B cell (primary cell): ENCODE measurements around the gene VPS8. TPM values are rescaled to one million over a fixed set of nuclear protein-coding genes. Genes with fewer than 3 reads are reported as not detected.

Source experiments
- ATAC-seq: fragments of 200-7000 bp; cut with Tn5 transposase; one replicate; pipeline ENCODE4 v1.10.0; 2021; ENCODE audit warnings: low read depth, mild to moderate bottlenecking, moderate number of reproducible peaks, moderate library complexity
- CTCF ChIA-PET: fragments of 350-600 bp; sonication (Branson Sonifier 250); formaldehyde crosslinking; loops from one replicate; lab custom pipeline; 2021; ENCODE audit warnings: antibody characterized with exemption, inconsistent platforms; lab: Charles Lee
- POLR2A ChIA-PET: fragments of 350-600 bp; sonication (Branson Sonifier 250); formaldehyde crosslinking; loops from one replicate; lab custom pipeline; 2021; ENCODE audit warnings: antibody characterized with exemption; lab: Charles Lee
- DNase-seq: peaks from one replicate; pipeline ENCODE4 v3.0.0; 2013
- H2AFZ ChIP-seq: 2 replicates; pipeline ENCODE4 v1.6.1; 2012; ENCODE audit warnings: mild to moderate bottlenecking, low read depth, low read length; ENCODE audit not compliant: insufficient read depth, poor library complexity, severe bottlenecking
- H3K27ac ChIP-seq, 2 donors: 1 replicate in 1 of 2; 2 replicates in 1 of 2; pipeline ENCODE4 v1.5.1; 2012 to 2013; ENCODE audit warnings: low read length in 2 of 2, mild to moderate bottlenecking in 2 of 2, moderate library complexity in 1 of 2
- H3K27me3 ChIP-seq, 4 experiments: fragments of 200-600 bp in 1 of 4; sonication (generic) in 1 of 4; replicated peaks in 1 of 4; 1 replicate in 2 of 4; 2 replicates in 2 of 4; pipeline versions ENCODE4 v1.6.1 to v1.7.0; 2013 to 2016; ENCODE audit warnings: low read length in 3 of 4, mild to moderate bottlenecking in 2 of 4, mixed read lengths in 1 of 4, moderate library complexity in 1 of 4; ENCODE audit not compliant: insufficient read depth in 4 of 4, control insufficient read depth in 3 of 4; ENCODE audit errors: control extremely low read depth in 1 of 4
- H3K36me3 ChIP-seq, 2 experiments: replicated peaks in 1 of 2; 1 replicate in 1 of 2; 2 replicates in 1 of 2; pipeline versions ENCODE4 v1.6.1 to v1.7.1; 2013; ENCODE audit warnings: low read length in 1 of 2; ENCODE audit not compliant: insufficient read depth in 2 of 2, control insufficient read depth in 1 of 2; ENCODE audit errors: control extremely low read depth in 1 of 2, extremely low read depth in 1 of 2
- H3K4me1 ChIP-seq, 2 donors: fragments of 200-600 bp in 1 of 2; sonication (generic) in 1 of 2; 1 replicate in 1 of 2; 2 replicates in 1 of 2; pipeline versions ENCODE4 v1.5.1 to v1.6.1; 2013 to 2017; ENCODE audit warnings: low read length in 2 of 2; ENCODE audit not compliant: control insufficient read depth in 2 of 2, insufficient read depth in 2 of 2
- H3K4me2 ChIP-seq: replicated peaks from 2 replicates; pipeline ENCODE3; 2012; ENCODE audit warnings: mild to moderate bottlenecking, low read depth, low read length; ENCODE audit not compliant: poor library complexity, severe bottlenecking
- H3K4me3 ChIP-seq, 5 experiments: fragments of 200-600 bp in 1 of 5; sonication (generic) in 1 of 5; 1 replicate in 3 of 5; 2 replicates in 2 of 5; pipeline versions ENCODE4 v1.5.1 to v1.7.0; 2011 to 2016; ENCODE audit warnings: low read length in 4 of 5, mild to moderate bottlenecking in 4 of 5, low read depth in 2 of 5, control low read depth in 1 of 5, moderate library complexity in 1 of 5; ENCODE audit not compliant: insufficient read depth in 1 of 5; ENCODE audit errors: control extremely low read depth in 1 of 5, extremely low read depth in 1 of 5
- H3K79me2 ChIP-seq: fragments of 200-600 bp; sonication (generic); one replicate; pipeline ENCODE4 v1.6.0; 2016; ENCODE audit warnings: low read length; ENCODE audit not compliant: control insufficient read depth, insufficient read depth
- H3K9ac ChIP-seq: fragments of 200-600 bp; sonication (generic); 2 replicates; pipeline ENCODE4 v1.6.1; 2017; ENCODE audit warnings: mild to moderate bottlenecking, low read length, moderate library complexity
- H3K9me3 ChIP-seq, 3 donors: one replicate each; pipeline versions ENCODE4 v1.6.1 to v1.7.1; 2013; ENCODE audit warnings: low read length in 2 of 3; ENCODE audit not compliant: control insufficient read depth in 2 of 3, insufficient read depth in 1 of 3; ENCODE audit errors: control extremely low read depth in 1 of 3
- H4K20me1 ChIP-seq: 2 replicates; pipeline ENCODE4 v1.6.0; 2012; ENCODE audit warnings: mild to moderate bottlenecking, low read length; ENCODE audit not compliant: insufficient read depth, control insufficient read depth, poor library complexity, severe bottlenecking
- H3K27ac Mint-ChIP-seq: one replicate; pipeline ENCODE4 v1.8.0; 2021; ENCODE audit warnings: mixed read lengths
- H3K27me3 Mint-ChIP-seq: one replicate; pipeline ENCODE4 v1.8.0; 2021; ENCODE audit warnings: mixed read lengths
- H3K4me1 Mint-ChIP-seq: one replicate; pipeline ENCODE4 v1.8.0; 2021; ENCODE audit warnings: mixed read lengths
- H3K4me3 Mint-ChIP-seq: one replicate; pipeline ENCODE4 v1.8.0; 2021; ENCODE audit warnings: mixed read lengths
- H3K9me3 Mint-ChIP-seq: one replicate; pipeline ENCODE4 v1.8.0; 2022; ENCODE audit warnings: mixed read lengths; ENCODE audit not compliant: insufficient read depth
- EZH2 ChIP-seq: IDR thresholded peaks from 2 replicates; pipeline ENCODE4 v1.6.1; 2012; ENCODE audit warnings: borderline replicate concordance, low read depth, mild to moderate bottlenecking, moderate library complexity, low read length; ENCODE audit not compliant: insufficient read depth, poor library complexity, severe bottlenecking
- WGBS: methylation state at CpG from one replicate; pipeline ENCODE4 v1.1.5; 2013; ENCODE audit warnings: missing lambda C conversion rate; ENCODE audit not compliant: insufficient coverage; 5-methylcytosine and 5-hydroxymethylcytosine counted together
- intact Hi-C: fragments of 100-400 bp; cut with micrococcal nuclease; formaldehyde crosslinking; loops from one replicate; pipeline ENCODE4 v1.10.0; 2022
- polyA plus RNA-seq: library from polyadenylated mRNA; depleted of rRNA; stranded (reverse); fragments of >200 nt; gene quantifications from 2 replicates; pipeline ENCODE4 v1.2.3, GENCODE V29; 2012
- total RNA-seq, 2 donors: library from RNA; stranded (reverse); fragments of 120-200 nt in 1 of 2; gene quantifications; 1 replicate in 1 of 2; 2 replicates in 1 of 2; pipeline versions ENCODE4 v1.2.3 to v1.2.4, GENCODE V29; 2013 to 2022
- TF ChIP-seq, protein P1 (sequence below): fragments of 200-600 bp; IDR thresholded peaks from one replicate; pipeline ENCODE4 v1.8.0; 2022; ENCODE audit warnings: antibody characterized with exemption, mild to moderate bottlenecking

The VPS8 gene
- total and polyA plus RNA-seq, 2 donors (not counting 1 experiment from before 2014, with no cell fraction given), result 18.3 to 95.6 TPM

- H3K4me1 Mint-ChIP-seq, result no peaks in the 10 kb centered on the region
- H3K27me3 Mint-ChIP-seq, result no peaks in the 10 kb centered on the region
- TF ChIP-seq EZH2, result no peak
- TF ChIP-seq, protein P1, sequence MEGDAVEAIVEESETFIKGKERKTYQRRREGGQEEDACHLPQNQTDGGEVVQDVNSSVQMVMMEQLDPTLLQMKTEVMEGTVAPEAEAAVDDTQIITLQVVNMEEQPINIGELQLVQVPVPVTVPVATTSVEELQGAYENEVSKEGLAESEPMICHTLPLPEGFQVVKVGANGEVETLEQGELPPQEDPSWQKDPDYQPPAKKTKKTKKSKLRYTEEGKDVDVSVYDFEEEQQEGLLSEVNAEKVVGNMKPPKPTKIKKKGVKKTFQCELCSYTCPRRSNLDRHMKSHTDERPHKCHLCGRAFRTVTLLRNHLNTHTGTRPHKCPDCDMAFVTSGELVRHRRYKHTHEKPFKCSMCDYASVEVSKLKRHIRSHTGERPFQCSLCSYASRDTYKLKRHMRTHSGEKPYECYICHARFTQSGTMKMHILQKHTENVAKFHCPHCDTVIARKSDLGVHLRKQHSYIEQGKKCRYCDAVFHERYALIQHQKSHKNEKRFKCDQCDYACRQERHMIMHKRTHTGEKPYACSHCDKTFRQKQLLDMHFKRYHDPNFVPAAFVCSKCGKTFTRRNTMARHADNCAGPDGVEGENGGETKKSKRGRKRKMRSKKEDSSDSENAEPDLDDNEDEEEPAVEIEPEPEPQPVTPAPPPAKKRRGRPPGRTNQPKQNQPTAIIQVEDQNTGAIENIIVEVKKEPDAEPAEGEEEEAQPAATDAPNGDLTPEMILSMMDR, result no peak
- 98% methylated on average over 5 of the region's 6 CpGs for WGBS
- no peaks in the 10 kb centered on the region for H3K9me3 Mint-ChIP-seq
- Histone ChIP-seq H3K4me3 (no peak overlapping the region), H3K27ac (no peak overlapping the region), H2AFZ (no peak overlapping the region), H3K79me2 (no peaks in the 10 kb centered on the region), H3K4me1 (no peaks in the 10 kb centered on the region), H3K27me3 (no peaks in the 10 kb centered on the region), H3K9me3 (no peaks in the 10 kb centered on the region), H3K9ac (no peak overlapping the region), H3K4me2 (no peak overlapping the region), H3K36me3 (peaks cover 0 to 21% of the 10 kb centered on the region in 2 experiments), H4K20me1 (no peaks in the 10 kb centered on the region)
- no peak overlapping the region for H3K27ac Mint-ChIP-seq
- ATAC-seq, result no peak
- no peak for DNase-seq
- H3K4me3 Mint-ChIP-seq, result no peak overlapping the region
- CTCF ChIA-PET, result no interaction called here
- POLR2A ChIA-PET, result no interaction called here
- intact Hi-C loops, result no loop called here
These were observed 98.7 kb downstream of the VPS8 start for GRCh38 chr3:184910664-184911063.

DNA sequence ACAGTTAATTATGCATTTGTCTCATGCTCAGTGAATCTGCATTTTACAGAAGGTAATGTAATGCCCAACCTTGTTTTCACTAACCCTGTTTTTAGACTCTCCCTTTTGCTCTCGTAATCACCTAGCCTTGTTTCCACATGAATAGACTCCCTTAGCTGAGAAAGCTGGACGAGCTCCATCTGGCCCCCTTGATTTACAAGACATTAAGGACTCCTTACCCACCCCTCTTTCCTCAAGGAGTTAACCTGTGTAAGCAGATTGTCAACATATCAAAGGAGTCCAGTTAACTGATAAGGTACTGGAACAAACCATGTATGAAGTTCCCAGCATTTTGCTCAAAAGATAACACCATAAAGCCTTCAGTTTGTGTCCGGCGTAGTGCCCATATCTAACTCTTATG lies 99.6 kb downstream of the VPS8 start:
- DNase-seq (no peak), ATAC-seq (no peak)
- Mint-ChIP-seq H3K4me1 (no peaks in the 10 kb centered on the region), H3K27ac (no peak overlapping the region), H3K27me3 (no peaks in the 10 kb centered on the region), H3K9me3 (no peaks in the 10 kb centered on the region), H3K4me3 (no peak overlapping the region)
- Histone ChIP-seq H3K4me3 (no peak overlapping the region), H3K79me2 (no peaks in the 10 kb centered on the region), H3K4me2 (no peak overlapping the region), H3K9ac (no peak overlapping the region), H3K36me3 (peaks cover 0 to 21% of the 10 kb centered on the region in 2 experiments), H3K9me3 (no peaks in the 10 kb centered on the region), H4K20me1 (no peaks in the 10 kb centered on the region), H3K27ac (no peak overlapping the region), H2AFZ (no peak overlapping the region), H3K4me1 (no peaks in the 10 kb centered on the region), H3K27me3 (no peaks in the 10 kb centered on the region)
- 100% methylated on average over 4 of the region's 4 CpGs for WGBS
- POLR2A ChIA-PET, result no interaction called here
- TF ChIP-seq, protein P1, result no peak
- TF ChIP-seq EZH2, result no peak
- CTCF ChIA-PET, result no interaction called here
- intact Hi-C loops, result no loop called here
